GM13976 (cell line): ENCODE data around the gene SUGCT.

Experiments
- DNase-seq: peaks from one replicate; pipeline ENCODE4 v3.0.0; 2012; ENCODE audit warnings: low spot score
- CTCF ChIP-seq: IDR thresholded peaks from 2 replicates; pipeline ENCODE4 v1.5.1; 2012; ENCODE audit warnings: borderline replicate concordance, mild to moderate bottlenecking; ENCODE audit not compliant: insufficient read depth; ENCODE audit errors: extremely low read depth, missing control alignments, control extremely low read depth
- in situ Hi-C: fragments of 300-500 bp; cut with MboI; formaldehyde crosslinking; loops from one replicate; pipeline ENCODE4 v1.12.0; 2022; ENCODE audit warnings: low sequenced_read_pairs, mixed read lengths, inconsistent platforms; ENCODE audit not compliant: unreplicated experiment

Gene SUGCT

GRCh38 chr7:40655426-40655825, 520.6 kb downstream of the SUGCT start:
- no peak for DNase-seq
- no peak for TF ChIP-seq CTCF
- in situ Hi-C loops = no loop called here

- in situ Hi-C loops = no loop called here
- no peak for TF ChIP-seq CTCF
Measured at GRCh38 chr7:40656349-40656748, 521.5 kb downstream of the SUGCT start.

GRCh38 chr7:40658729-40659128, 523.9 kb downstream of the SUGCT start:
- no peak for TF ChIP-seq CTCF
- no peak for DNase-seq
- in situ Hi-C loops = no loop called here

More at GRCh38 chr7:40656349-40656748, 521.5 kb downstream of the SUGCT start:
- no peak for DNase-seq

GRCh38 chr7:40659231-40659630, 524.4 kb downstream of the SUGCT start:
- no peak for DNase-seq
- in situ Hi-C loops = no loop called here
- no peak for TF ChIP-seq CTCF

- TF ChIP-seq CTCF = no peak
Measured at GRCh38 chr7:40673285-40673684, 538.5 kb downstream of the SUGCT start.

GRCh38 chr7:40674316-40674715, 539.5 kb downstream of the SUGCT start:
- no peak for TF ChIP-seq CTCF
- in situ Hi-C loops = no loop called here
- no peak for DNase-seq

More at GRCh38 chr7:40673285-40673684, 538.5 kb downstream of the SUGCT start:
- no peak for DNase-seq
- in situ Hi-C loops = no loop called here

- DNase-seq = no peak
- no peak for TF ChIP-seq CTCF
- in situ Hi-C loops = no loop called here
Measured at GRCh38 chr7:40675741-40676140, 540.9 kb downstream of the SUGCT start.
